Measurements from ENCODE around the gene KMT2A.

Gene KMT2A

GRCh38 chr11:118511601-118512000 lies 75.3 kb downstream of the KMT2A start:
- Histone ChIP-seq H3K27me3 (replicated peaks; ENCODE audit: control insufficient read depth, insufficient read depth, low read length) (no peaks in the 10 kb centered on the region), H3K4me3 (replicated peaks; ENCODE audit: low read depth, low read length) (no peak overlapping the region), H3K36me3 (ENCODE audit: control insufficient read depth, insufficient read depth, low read length) (peaks cover 24% of the 10 kb centered on the region)
- TF ChIP-seq, protein P1, sequence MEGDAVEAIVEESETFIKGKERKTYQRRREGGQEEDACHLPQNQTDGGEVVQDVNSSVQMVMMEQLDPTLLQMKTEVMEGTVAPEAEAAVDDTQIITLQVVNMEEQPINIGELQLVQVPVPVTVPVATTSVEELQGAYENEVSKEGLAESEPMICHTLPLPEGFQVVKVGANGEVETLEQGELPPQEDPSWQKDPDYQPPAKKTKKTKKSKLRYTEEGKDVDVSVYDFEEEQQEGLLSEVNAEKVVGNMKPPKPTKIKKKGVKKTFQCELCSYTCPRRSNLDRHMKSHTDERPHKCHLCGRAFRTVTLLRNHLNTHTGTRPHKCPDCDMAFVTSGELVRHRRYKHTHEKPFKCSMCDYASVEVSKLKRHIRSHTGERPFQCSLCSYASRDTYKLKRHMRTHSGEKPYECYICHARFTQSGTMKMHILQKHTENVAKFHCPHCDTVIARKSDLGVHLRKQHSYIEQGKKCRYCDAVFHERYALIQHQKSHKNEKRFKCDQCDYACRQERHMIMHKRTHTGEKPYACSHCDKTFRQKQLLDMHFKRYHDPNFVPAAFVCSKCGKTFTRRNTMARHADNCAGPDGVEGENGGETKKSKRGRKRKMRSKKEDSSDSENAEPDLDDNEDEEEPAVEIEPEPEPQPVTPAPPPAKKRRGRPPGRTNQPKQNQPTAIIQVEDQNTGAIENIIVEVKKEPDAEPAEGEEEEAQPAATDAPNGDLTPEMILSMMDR (IDR thresholded peaks at IDR 0.05; ENCODE audit: insufficient read depth, low read length, poor library complexity, severe bottlenecking) = no peak
- no peak for DNase-seq (ENCODE audit: extremely low read depth, insufficient read length)

GRCh38 chr11:118514103-118514502 lies 77.8 kb downstream of the KMT2A start:
- no peak for DNase-seq (ENCODE audit: extremely low read depth, insufficient read length)
- Histone ChIP-seq H3K4me3 (replicated peaks; ENCODE audit: low read depth, low read length) (no peak overlapping the region), H3K27me3 (replicated peaks; ENCODE audit: control insufficient read depth, insufficient read depth, low read length) (no peaks in the 10 kb centered on the region), H3K36me3 (ENCODE audit: control insufficient read depth, insufficient read depth, low read length) (peaks cover 19% of the 10 kb centered on the region)
- TF ChIP-seq, protein P1 (IDR thresholded peaks at IDR 0.05; ENCODE audit: insufficient read depth, low read length, poor library complexity, severe bottlenecking) = no peak

DNA sequence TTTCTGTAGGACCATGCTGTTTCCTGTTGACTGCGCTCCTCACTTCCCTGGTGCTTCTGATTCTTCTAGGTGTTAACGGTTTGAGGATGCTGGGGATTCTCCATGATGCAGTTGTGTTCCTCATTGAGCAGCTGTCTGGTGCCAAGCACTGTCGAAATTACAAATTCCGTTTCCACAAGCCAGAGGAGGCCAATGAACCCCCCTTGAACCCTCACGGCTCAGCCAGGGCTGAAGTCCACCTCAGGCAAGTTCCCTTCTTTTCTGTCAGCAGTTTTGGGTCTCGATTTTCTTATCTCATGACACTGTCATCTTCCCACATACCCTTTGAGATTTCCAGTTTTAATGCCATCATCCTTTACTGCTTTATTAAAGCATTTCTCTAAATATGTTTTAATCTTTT lies 83.3 kb downstream of the KMT2A start:
- DNase-seq (ENCODE audit: extremely low read depth, insufficient read length) = no peak
- Histone ChIP-seq H3K36me3 (ENCODE audit: control insufficient read depth, insufficient read depth, low read length) (peaks cover 23% of the 10 kb centered on the region), H3K27me3 (replicated peaks; ENCODE audit: control insufficient read depth, insufficient read depth, low read length) (no peaks in the 10 kb centered on the region), H3K4me3 (replicated peaks; ENCODE audit: low read depth, low read length) (no peak overlapping the region)
- TF ChIP-seq, protein P1 (IDR thresholded peaks at IDR 0.05; ENCODE audit: insufficient read depth, low read length, poor library complexity, severe bottlenecking) = no peak

DNA sequence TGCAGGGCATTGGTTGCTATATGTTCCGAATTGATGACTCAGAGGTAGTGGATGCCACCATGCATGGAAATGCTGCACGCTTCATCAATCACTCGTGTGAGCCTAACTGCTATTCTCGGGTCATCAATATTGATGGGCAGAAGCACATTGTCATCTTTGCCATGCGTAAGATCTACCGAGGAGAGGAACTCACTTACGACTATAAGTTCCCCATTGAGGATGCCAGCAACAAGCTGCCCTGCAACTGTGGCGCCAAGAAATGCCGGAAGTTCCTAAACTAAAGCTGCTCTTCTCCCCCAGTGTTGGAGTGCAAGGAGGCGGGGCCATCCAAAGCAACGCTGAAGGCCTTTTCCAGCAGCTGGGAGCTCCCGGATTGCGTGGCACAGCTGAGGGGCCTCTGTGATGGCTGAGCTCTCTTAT lies 85.6 kb downstream of the KMT2A start:
- TF ChIP-seq, protein P1 (IDR thresholded peaks at IDR 0.05; ENCODE audit: insufficient read depth, low read length, poor library complexity, severe bottlenecking) = no peak
- Histone ChIP-seq H3K27me3 (replicated peaks; ENCODE audit: control insufficient read depth, insufficient read depth, low read length) (no peaks in the 10 kb centered on the region), H3K36me3 (ENCODE audit: control insufficient read depth, insufficient read depth, low read length) (peaks cover 22% of the 10 kb centered on the region), H3K4me3 (replicated peaks; ENCODE audit: low read depth, low read length) (no peak overlapping the region)
- peak; percentile 33 for DNase-seq (ENCODE audit: extremely low read depth, insufficient read length)

- Histone ChIP-seq H3K36me3 (ENCODE audit: control insufficient read depth, insufficient read depth, low read length) (peaks cover 20% of the 10 kb centered on the region), H3K4me3 (replicated peaks; ENCODE audit: low read depth, low read length) (no peak overlapping the region), H3K27me3 (replicated peaks; ENCODE audit: control insufficient read depth, insufficient read depth, low read length) (no peaks in the 10 kb centered on the region)
- TF ChIP-seq, protein P1 (IDR thresholded peaks at IDR 0.05; ENCODE audit: insufficient read depth, low read length, poor library complexity, severe bottlenecking) = peak; percentile 37
- no peak for DNase-seq (ENCODE audit: extremely low read depth, insufficient read length)
These were observed 86.3 kb downstream of the KMT2A start for GRCh38 chr11:118522571-118523072.

GRCh38 chr11:118524356-118524755 lies 88.1 kb downstream of the KMT2A start:
- H3K27me3 ChIP-seq (replicated peaks; ENCODE audit: control insufficient read depth, insufficient read depth, low read length) = no peaks in the 10 kb centered on the region
- H3K4me3 ChIP-seq (replicated peaks; ENCODE audit: low read depth, low read length) = no peak overlapping the region
- no peak for DNase-seq (ENCODE audit: extremely low read depth, insufficient read length)
- peaks cover 20% of the 10 kb centered on the region for H3K36me3 ChIP-seq (ENCODE audit: control insufficient read depth, insufficient read depth, low read length)
- TF ChIP-seq, protein P1 (IDR thresholded peaks at IDR 0.05; ENCODE audit: insufficient read depth, low read length, poor library complexity, severe bottlenecking) = no peak

All from GM06990 (cell line).